HG03103 (cell line): ENCODE measurements around the gene RTF2.
"Not testable (repeated sequence)": the region's sequence is repeated elsewhere in the genome, so short reads cannot be mapped to it uniquely, and the experiment has no call there.

Experiments used
- ATAC-seq: cut with Tn5 transposase; IDR thresholded peaks from one replicate; pipeline ENCODE4 v1.9.1; 2021; ENCODE audit warnings: low read depth; ENCODE audit not compliant: unreplicated experiment

RTF2 gene

DNA sequence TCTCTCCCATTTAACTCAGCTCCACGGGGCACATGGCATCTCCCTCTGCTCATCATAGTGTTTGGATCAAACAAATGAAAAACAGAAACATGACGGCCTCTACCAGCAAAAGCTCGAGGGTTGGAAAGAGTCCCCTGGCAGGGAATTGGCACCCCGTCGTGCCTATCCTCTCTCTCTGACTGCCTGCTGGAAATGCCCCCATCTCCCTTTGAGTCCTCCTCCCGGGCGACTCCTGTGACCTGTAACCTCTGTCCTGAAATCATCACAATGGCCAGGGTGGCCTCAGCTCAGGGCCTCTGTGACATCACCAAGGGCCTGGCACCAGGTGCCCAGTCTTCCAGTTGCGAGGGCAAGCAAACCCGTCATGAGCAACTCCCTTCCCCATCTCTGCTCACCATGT is 64.5 kb downstream of the RTF2 start, which contains the start of gene FAM209B:
TSS of gene FAM209B (plus strand) at position 301 of the 400 bp plus-strand sequence. CDS start at position 397, 96 bp downstream.
- not testable (repeated sequence) for ATAC-seq

DNA sequence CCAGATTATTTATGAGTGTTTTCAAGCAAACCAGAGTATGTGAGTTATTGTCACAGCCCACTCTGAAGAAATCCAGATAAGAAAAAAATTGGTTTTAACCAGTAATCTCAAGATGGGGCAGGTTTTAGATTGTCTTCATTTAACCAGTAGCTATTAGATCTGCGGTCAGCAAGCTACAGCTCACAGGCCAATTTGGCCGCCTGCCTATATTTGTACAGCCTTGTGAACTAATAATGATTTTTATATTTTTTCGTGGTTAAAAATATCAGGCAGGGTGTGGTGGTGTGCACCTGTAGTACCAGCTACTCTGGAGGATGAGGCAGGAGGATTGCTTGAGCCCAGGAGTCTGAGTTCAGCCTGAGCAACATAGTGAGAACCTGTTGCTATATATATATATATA is 69.6 kb downstream of the RTF2 start:
- ATAC-seq = no peak

DNA sequence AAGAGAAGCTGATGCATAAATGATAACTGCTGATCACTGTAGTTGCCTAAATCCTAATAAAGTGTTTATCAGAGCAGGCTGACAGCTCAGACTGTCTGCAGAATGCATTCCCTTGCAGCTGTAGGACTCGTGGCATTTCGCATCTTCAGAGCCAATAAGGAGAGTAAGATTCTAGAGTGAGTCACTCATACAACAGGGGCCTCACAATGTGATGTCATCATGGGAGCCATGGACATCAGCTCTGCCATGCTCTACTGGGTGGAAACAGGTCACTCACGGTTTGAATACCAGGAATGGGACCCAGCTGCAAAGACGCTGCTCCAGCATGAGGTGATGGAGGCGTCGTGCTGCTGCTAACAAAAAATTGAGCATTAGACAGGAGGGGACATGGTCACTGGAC is 72.0 kb downstream of the RTF2 start:
- no peak for ATAC-seq

DNA sequence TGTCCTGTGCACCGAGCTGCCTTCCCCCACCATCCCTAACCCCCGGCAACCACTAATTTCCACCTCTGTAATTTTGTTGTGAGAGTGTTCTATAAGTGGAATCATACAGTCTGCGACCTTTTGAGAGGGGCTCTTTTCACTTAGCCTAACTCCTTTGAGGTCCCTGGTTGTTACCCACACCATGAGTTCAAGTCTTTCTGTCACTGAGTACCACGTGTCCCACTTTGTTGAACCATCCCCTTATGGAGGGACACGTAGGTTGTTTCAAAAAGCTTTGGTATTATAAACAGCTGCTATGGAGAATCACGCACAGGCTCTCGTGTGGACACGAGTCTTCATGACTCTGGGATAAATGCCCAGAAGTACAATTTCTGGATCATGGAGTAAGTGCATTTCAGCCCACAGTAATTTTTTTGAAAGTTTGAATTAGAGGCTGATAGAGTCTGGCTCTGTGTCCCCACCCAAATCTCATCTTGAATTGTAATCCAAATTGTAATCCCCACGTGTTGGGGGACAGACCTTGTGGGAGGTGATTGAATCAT is 74.1 kb downstream of the RTF2 start:
- ATAC-seq = no peak

DNA sequence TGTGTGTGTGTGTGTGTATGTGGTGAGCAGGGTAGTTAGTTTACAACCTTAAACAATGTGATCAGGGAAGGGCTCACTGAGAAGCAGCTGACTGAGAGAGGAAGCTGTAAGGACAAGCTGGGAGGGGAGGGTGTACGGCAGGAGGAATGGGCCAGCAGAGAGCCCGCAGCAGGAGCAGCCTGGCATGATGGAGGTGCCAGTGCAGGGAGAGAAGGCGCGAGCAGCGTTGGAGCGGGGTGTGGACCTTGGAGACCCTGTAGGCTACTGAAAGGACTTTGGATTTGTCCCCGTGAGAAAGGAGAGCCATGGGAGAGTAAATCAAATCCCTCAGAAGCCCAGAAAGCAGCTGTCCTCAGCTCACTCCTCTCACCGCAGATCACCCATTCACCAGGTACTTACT is 83.1 kb downstream of the RTF2 start:
- ATAC-seq = no peak

DNA sequence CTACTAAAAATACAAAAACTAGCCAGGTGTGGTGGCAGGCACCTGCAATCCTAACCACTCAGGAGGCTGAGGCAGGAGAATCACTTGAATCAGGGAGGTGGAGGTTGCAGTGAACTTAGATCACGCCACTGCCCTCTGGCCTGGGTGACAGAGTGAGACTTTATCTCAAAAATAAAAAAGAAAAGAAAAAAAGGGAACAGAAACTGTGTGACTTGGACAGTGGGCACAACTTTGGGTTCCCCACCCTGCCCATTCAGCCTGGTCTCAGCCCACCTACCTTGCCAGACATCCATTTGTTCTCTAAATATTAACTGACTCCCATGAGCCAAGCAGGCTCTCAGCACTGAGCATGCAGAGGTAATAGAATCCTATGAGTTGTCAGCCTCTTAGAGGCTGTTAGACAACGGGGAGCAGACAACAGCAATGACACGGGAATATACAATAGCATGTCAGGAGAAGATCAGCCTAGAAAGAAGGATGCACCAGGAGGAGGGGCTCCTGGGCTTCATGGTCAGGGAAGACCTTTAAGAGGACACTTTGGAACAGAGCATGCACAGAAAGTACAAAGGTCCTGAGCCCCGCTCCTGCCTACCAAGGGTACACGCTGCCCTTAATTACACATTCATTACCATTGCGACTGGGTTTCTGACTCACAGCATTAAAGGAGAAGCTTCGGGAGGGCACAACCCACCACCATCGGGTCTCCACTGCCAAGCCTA is 84.6 kb downstream of the RTF2 start:
- ATAC-seq = no peak

DNA sequence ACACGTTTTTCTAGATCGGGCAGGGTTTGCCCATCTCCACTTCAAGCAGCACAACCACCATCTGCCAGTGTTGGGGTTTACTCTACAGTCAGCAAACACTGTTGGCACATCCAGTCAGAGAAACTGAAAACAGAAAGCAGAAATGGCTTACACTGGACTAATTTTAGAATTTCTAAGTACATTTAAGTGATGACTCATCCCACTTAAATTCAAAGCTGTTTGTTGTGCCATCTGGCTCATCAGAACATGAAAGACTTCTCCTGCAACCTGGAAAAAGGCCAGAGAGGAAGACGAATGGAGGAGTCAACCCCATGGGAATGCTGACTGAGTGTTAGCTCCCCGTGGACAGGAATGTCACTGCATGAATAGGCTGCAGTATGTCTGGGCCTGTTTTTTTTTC is 86.4 kb downstream of the RTF2 start:
- peak; percentile 89 for ATAC-seq

DNA sequence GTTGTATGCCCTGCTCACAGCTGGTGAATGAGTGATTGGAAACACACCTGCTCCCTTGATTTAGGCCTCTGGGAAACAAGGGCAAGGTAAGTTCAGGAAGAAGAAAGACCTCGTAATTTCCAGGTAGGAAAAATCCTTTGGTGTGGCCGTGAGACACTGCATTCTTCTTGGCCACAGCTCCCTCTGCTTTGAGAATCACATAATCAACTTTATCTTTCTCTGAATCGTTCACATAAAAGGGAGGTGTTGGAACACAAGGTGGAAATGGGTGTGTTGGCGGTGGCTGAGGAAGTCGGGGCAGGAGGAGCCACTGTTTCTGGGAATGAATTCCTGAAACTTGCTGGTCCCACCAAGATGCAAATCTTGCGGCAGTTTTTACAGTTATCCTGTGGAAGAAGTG is 90.5 kb downstream of the RTF2 start:
- no peak for ATAC-seq

DNA sequence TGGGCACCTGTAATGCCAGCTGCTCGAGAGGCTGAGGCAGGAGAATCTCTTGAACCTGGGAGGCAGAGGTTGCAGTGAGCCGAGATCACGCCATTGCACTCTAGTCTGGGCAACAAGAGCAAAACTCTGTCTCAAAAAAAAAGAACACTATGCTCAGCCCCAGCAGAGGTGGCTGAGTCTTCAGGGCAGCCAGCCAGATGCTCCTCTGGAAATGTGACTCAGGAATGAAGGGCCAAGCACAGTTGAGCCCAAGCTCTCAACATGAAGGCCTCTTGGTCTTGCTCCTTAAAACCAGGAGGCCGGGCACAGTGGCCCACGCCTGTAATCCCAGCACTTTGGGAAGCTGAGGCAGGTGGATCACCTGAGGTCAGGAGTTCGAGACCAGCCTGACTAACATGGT is 96.1 kb downstream of the RTF2 start:
- ATAC-seq = not testable (repeated sequence)

DNA sequence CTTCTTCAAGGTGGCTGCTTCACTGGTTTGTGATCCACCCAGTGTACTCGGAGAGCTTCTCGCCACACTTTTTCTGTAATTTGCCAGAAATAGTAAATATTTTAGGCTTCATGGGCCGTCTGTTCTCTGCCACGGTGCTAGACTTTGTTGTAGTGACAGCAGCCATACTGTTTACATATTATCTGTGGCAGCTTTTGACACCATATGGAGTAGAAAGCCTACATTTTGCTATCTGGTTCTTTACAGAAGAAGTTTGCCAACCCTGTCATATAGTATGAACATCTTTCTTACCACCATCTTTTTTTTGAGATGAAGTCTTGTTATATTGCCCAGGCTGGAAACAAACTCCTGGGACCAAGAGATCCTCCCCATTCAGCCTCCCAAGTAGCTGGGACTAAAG is 97.1 kb downstream of the RTF2 start:
- ATAC-seq = no peak

DNA sequence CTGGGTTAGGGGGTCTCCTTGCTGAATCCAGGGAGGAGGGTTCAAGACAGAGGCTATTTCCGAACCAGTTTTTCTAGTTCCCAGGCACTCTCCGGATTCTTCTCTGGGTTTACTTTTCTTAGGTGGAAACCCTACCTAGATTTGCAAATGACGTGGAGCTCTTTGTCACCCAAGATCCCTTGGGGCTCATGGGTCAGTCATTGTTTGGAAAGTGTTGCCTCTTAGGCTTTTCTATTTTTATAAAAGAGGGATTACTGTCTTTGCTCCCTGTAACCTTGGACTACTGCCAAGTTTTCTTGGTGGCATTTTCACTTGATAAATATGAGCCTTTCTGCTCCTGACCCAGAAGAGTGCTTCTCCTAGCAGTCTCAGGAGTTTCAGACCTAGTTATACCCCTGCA is 98.2 kb downstream of the RTF2 start:
- ATAC-seq = no peak
